ENCODE measurements around the gene POLR2H. TPM values are rescaled to one million over a fixed set of nuclear protein-coding genes. Genes with fewer than 3 reads are reported as not detected.
A peak's percentile ranks its signal among the peaks of the same experiment; 100 is the strongest.

POLR2H gene
- total RNA-seq = 10 to 100 TPM; 65.0 to 76.4 TPM
- 72.2 TPM for polyA plus RNA-seq (ENCODE audit: insufficient read depth, low read depth, low replicate concordance)
- long read RNA-seq, donor 1, transcript POLR2H-208 (6 exons, 1,802 nt) = major isoform, 7 of 43 reads
- long read RNA-seq, donor 1, partial matches to known transcripts = 25 of 43 reads
- long read RNA-seq, donor 1, other reads (novel, unspliced or antisense) = 0 of 43 reads
- long read RNA-seq, donor 2, partial matches to known transcripts = 19 of 24 reads
- long read RNA-seq, donor 2, other reads (novel, unspliced or antisense) = 0 of 24 reads

- H3K27ac ChIP-seq = peak within 1 kb of the TSS; percentile 96 to 98
- no peaks in the 10 kb centered on the region for H3K9me3 ChIP-seq
- peak; percentile 50 for DNase-seq
- H3K36me3 ChIP-seq (ENCODE audit: low read depth, missing control alignments) = no peaks in the 10 kb centered on the region
- intact Hi-C loops (cut with DNase I; ENCODE audit: low total_unique reads) = loop anchor here (10.0 kb wide), 1 partner anchor 47 kb away; the partner anchor contains the start of gene EIF4G1
- 0% methylated on average over 41 of the region's 56 CpGs; no CpG with 5 or more reads in 1 of the 2 donors for WGBS, 2 donors
- peak within 1 kb of the TSS; percentile 85 to 86 for H3K4me3 ChIP-seq
- H3K4me1 ChIP-seq = peaks cover 49% of the 10 kb centered on the region
- H3K27me3 ChIP-seq = no peaks in the 10 kb centered on the region
- TF ChIP-seq CTCF (IDR thresholded peaks at IDR 0.05) (no peak), POLR2A (IDR thresholded peaks at IDR 0.05) (no peak)
Observed at GRCh38 chr3:184361532-184361931, at the start of gene POLR2H, which contains the start of gene CLCN2. Gene POLR2H (plus strand): TSS chr3:184361710. CDS start chr3:184363493, 1,783 bp downstream. Gene CLCN2 (minus strand): TSS chr3:184361605. CDS start chr3:184361479, 126 bp downstream.

- no peaks in the 10 kb centered on the region for H3K36me3 ChIP-seq (ENCODE audit: low read depth, missing control alignments)
- intact Hi-C loops (cut with DNase I; ENCODE audit: low total_unique reads) = loop anchor here (10.0 kb wide), 1 partner anchor 50 kb away; the partner anchor contains the start of genes CLCN2 and POLR2H
- DNase-seq = peak; percentile 97
Observed at GRCh38 chr3:184314363-184314699, 47.2 kb upstream of the POLR2H start, which contains the start of gene EIF4G1. Gene EIF4G1 (plus strand): TSS chr3:184314606. CDS start chr3:184315797, 1,191 bp downstream.

GRCh38 chr3:184314700-184315542 lies 46.6 kb upstream of the POLR2H start:
- H3K9me3 ChIP-seq = no peaks in the 10 kb centered on the region
- H3K36me3 ChIP-seq (ENCODE audit: low read depth, missing control alignments) = no peaks in the 10 kb centered on the region
- H3K4me3 ChIP-seq = peak overlapping the region; percentile 82 to 85
- intact Hi-C loops (cut with DNase I; ENCODE audit: low total_unique reads) = loop anchor here (10.0 kb wide), 1 partner anchor 50 kb away; the partner anchor contains the start of genes CLCN2 and POLR2H
- peak overlapping the region; percentile 94 to 98 for H3K27ac ChIP-seq
- no peak for TF ChIP-seq CTCF (IDR thresholded peaks at IDR 0.05)
- no peak for TF ChIP-seq POLR2A (IDR thresholded peaks at IDR 0.05)
- WGBS, 2 donors = 0% methylated on average over 66 of the region's 89 CpGs; no CpG with 5 or more reads in 1 of the 2 donors
- DNase-seq = peak; percentile 81
- H3K4me1 ChIP-seq = peaks cover 35% of the 10 kb centered on the region
- no peaks in the 10 kb centered on the region for H3K27me3 ChIP-seq

More at GRCh38 chr3:184314363-184314699, 47.2 kb upstream of the POLR2H start, which contains the start of gene EIF4G1:
- Histone ChIP-seq H3K27ac (peak within 1 kb of the TSS; percentile 94 to 98), H3K27me3 (no peaks in the 10 kb centered on the region), H3K9me3 (no peaks in the 10 kb centered on the region), H3K4me1 (peaks cover 30% of the 10 kb centered on the region), H3K4me3 (peak within 1 kb of the TSS; percentile 82 to 85)
- WGBS, 2 donors = 0 to 1% methylated on average over 9 to 25 of the region's 40 CpGs
- TF ChIP-seq POLR2A (IDR thresholded peaks at IDR 0.05) (peak; percentile 57), CTCF (IDR thresholded peaks at IDR 0.05) (no peak)

GRCh38 chr3:184315543-184315867 lies 46.0 kb upstream of the POLR2H start:
- Histone ChIP-seq H3K27me3 (no peaks in the 10 kb centered on the region), H3K27ac (peak overlapping the region; percentile 94 to 98), H3K9me3 (no peaks in the 10 kb centered on the region), H3K4me3 (peak overlapping the region; percentile 82 to 85), H3K4me1 (peaks cover 41% of the 10 kb centered on the region), H3K36me3 (ENCODE audit: low read depth, missing control alignments) (no peaks in the 10 kb centered on the region)
- no peak for TF ChIP-seq POLR2A (IDR thresholded peaks at IDR 0.05)
- no peak for TF ChIP-seq CTCF (IDR thresholded peaks at IDR 0.05)
- no peak for DNase-seq
- 2% methylated on average over 6 of the region's 6 CpGs; no CpG with 5 or more reads in 1 of the 2 donors for WGBS, 2 donors
- intact Hi-C loops (cut with DNase I; ENCODE audit: low total_unique reads) = loop anchor here (10.0 kb wide), 1 partner anchor 49 kb away; the partner anchor contains the start of genes CLCN2 and POLR2H
